Retinal pigment epithelial cell (primary cell): ENCODE data around the gene KIAA2012.

ENCODE experiments used
- DNase-seq: peaks from one replicate; pipeline ENCODE4 v3.0.0-alpha.2; 2010; ENCODE audit warnings: low read depth
- H3K4me3 ChIP-seq: 2 replicates; pipeline ENCODE4 v1.5.1; 2011; ENCODE audit warnings: mild to moderate bottlenecking, low read length, control low read depth, moderate library complexity
- TF ChIP-seq, protein P1 (sequence below): conservative IDR thresholded peaks from 2 replicates; pipeline ENCODE4 v1.5.1; 2011; ENCODE audit warnings: low read depth, low read length, control low read depth, inconsistent platforms

The KIAA2012 gene

DNA sequence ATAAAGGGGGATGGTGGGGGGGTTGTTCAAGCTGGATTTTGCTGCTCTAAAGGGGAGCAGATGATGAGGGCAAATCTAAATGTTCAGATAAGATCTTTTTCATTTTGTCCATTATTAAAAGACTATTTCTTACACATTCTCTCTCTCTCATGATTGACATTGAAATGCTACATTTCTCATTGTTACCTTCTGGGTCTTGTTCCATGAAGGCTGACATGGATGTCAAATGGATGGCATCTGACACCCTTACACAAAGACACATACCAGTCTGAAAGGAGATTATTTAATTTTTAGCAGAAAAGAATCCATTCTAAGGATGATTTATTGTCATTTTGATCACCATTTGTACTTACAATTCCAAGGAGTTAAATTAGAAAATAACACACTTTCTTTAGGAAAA is 28.3 kb upstream of the KIAA2012 start:
- DNase-seq = no peak
- H3K4me3 ChIP-seq = no peak overlapping the region
- TF ChIP-seq, protein P1, sequence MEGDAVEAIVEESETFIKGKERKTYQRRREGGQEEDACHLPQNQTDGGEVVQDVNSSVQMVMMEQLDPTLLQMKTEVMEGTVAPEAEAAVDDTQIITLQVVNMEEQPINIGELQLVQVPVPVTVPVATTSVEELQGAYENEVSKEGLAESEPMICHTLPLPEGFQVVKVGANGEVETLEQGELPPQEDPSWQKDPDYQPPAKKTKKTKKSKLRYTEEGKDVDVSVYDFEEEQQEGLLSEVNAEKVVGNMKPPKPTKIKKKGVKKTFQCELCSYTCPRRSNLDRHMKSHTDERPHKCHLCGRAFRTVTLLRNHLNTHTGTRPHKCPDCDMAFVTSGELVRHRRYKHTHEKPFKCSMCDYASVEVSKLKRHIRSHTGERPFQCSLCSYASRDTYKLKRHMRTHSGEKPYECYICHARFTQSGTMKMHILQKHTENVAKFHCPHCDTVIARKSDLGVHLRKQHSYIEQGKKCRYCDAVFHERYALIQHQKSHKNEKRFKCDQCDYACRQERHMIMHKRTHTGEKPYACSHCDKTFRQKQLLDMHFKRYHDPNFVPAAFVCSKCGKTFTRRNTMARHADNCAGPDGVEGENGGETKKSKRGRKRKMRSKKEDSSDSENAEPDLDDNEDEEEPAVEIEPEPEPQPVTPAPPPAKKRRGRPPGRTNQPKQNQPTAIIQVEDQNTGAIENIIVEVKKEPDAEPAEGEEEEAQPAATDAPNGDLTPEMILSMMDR = no peak

DNA sequence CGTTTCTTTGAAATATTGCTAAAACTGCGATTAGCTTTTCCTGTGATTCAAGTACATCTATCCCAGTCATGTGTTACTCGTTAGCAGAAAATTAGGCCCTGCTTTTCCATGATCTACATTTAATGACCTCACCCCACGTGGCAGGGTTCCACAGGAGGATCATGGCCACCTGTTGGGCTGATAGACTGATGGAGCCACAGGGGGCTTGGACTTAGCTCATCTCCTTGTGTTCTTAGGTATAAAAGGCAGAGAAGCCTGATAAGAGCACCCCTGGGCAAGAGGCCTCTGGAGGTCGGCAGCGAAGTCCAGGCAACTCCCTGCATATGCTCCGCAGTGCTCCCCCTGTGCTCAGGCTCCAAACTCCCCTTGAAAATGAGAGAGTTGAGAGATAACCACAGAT is 26.5 kb upstream of the KIAA2012 start:
- no peak for DNase-seq
- no peak overlapping the region for H3K4me3 ChIP-seq
- TF ChIP-seq, protein P1 = no peak

DNA sequence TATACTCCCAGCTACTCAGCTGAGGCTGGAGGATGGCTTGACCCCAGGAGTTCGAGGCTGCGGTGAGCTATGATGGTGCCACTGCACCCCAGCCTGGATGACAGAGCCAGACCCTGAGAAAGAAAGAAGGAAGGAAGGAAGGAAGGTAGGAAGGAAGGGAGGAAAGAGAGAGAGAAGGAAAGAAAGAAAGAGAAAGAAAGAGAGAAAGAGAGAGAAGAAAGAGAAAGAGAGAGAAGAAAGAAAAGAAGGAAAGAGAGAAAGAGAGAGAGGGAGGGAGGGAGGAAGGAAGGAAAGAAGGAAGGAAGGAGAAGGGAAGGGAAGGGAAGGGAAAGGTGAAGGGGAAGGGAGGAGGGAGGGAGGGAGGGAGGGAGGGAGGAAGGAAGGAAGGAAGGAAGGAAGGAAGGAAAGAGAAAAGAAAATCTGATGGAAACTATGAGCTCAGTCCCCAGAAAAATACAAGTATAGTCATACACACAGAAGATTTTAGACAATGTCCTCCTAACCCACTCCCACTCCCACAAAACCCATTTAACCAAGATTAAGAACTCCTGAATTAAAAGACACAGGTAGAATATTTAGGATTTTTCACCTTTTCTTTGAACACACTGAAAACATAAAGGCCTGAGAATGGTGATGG is 23.8 kb upstream of the KIAA2012 start:
- no peak overlapping the region for H3K4me3 ChIP-seq
- TF ChIP-seq, protein P1 = no peak
- DNase-seq = no peak

DNA sequence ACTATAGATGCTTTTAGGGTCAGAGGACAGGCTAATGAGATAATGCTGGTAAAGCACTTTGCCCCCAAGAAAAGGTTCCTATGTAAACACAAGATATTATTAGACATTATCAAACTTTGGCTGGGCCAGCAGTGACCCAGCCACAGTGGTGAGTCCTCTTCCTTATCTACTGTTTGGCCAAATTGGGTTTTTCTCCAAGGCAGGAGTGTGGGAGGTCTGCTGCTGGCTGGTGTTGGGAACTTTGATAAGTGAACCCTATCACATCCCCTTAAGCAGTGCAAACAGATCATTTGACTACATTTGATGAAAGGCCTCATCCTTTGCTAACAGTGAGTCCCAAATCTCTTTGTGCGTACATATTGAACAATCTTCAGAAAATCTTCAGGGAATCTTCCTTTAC is 23.2 kb upstream of the KIAA2012 start:
- DNase-seq = no peak
- TF ChIP-seq, protein P1 = no peak
- H3K4me3 ChIP-seq = no peak overlapping the region

DNA sequence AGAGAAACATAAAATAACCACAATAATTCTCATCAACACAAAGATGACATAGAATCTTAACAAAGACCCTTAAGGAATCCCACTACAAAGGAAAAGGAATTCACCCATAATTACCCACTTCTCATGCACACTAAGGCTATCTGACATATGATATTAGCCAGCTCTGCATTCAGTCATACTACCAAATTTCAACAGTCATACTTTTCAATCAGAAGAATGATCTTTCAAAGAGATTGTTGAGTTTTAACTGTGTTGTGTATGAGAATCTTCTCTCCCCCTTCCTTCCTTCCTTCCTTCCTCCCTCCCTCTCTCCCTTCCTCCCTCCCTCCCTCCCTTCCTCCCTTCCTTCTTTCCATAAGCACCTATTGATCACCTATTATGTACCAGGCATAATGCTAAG is 22.4 kb upstream of the KIAA2012 start:
- TF ChIP-seq, protein P1 = no peak
- no peak for DNase-seq
- H3K4me3 ChIP-seq = no peak overlapping the region

DNA sequence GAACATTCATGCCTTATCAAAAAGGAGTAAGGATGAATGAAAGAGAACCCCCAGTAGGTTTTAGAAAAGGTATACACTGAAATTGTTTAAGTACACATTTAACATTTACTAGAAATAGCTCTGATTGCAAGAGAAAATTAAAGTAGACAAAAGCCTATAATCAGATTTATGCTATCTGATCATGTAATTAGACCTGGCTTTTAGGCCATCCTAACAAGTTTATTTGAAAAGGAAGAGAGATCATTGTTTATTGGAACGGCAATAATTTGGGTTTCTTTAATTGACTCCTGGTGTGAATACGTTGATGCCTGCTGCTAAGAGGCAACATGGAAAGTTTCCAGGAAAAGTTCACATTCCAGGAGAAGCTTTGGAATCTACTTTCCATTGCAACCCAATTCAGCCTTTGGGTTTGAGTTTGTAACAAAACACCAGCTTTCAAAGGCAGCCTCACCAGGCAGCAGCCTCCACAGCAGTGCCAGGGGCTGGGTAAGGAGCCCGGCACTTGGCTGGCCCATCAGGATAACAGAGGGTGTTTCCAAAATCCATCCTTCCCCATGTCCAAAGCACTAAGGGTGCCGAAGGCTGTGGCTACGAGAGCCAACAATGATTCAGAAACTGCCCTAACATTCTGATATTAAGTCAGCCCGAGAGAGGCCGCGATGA is 21.4 kb upstream of the KIAA2012 start:
- H3K4me3 ChIP-seq = no peak overlapping the region
- peak; percentile 50 for DNase-seq
- TF ChIP-seq, protein P1 = no peak

DNA sequence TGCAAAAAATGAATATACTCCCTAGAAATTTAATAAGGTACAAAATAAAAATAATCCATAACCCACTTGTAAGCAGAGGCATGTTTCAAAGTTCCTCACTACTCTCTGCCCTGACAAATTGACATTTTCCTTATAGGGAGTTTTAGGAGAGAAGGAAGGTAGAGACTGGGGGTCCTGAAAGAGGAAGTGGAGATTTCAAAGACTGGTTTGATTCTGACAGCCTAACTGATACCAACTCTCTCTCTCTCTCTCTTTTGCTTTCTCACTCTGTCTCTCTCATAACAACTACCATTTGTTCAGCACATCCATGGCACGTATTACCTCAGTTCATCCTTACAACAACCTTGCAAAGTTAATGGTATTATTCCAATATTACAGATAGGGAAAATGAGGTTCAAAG is 20.8 kb upstream of the KIAA2012 start:
- TF ChIP-seq, protein P1 = no peak
- no peak for DNase-seq
- H3K4me3 ChIP-seq = no peak overlapping the region
